HG03442 (cell line): ENCODE measurements around the gene CDK5RAP3.
"Not testable (repeated sequence)": the region's sequence is repeated elsewhere in the genome, so short reads cannot be mapped to it uniquely, and the experiment has no call there.

ENCODE experiments used
- ATAC-seq: cut with Tn5 transposase; IDR thresholded peaks from one replicate; pipeline ENCODE4 v1.9.1; 2021; ENCODE audit warnings: mild to moderate bottlenecking, moderate library complexity; ENCODE audit not compliant: unreplicated experiment

Gene CDK5RAP3

GRCh38 chr17:47973541-47973940, 2.6 kb downstream of the CDK5RAP3 start:
- no peak for ATAC-seq

DNA sequence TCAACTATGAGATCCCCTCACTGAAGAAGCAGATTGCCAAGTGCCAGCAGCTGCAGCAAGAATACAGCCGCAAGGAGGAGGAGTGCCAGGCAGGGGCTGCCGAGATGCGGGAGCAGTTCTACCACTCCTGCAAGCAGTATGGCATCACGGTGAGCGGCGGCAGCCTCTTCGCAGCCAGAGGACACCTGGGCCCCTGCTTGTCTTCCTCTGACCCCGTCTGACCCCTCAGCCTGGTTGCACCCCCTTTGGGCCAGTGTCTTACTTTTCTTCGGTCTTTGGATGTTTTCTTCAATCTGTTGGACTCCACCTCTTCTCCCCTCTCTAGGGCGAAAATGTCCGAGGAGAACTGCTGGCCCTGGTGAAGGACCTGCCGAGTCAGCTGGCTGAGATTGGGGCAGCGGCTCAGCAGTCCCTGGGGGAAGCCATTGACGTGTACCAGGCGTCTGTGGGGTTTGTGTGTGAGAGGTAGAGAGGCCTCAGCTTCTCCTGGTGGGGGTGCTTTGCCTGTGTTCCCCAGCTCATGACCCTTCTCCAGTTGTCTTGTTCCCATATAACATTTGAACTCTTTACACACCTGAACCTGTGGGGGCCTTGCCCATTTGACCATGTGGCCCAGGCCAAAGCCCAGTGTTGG, 4.4 kb downstream of the CDK5RAP3 start:
- no peak for ATAC-seq

GRCh38 chr17:47975823-47976205, 4.9 kb downstream of the CDK5RAP3 start:
- no peak for ATAC-seq

GRCh38 chr17:47978324-47978723, 7.4 kb downstream of the CDK5RAP3 start:
- ATAC-seq, result no peak

- ATAC-seq, result no peak
Observed at GRCh38 chr17:47980541-47980940, 9.6 kb downstream of the CDK5RAP3 start.

DNA sequence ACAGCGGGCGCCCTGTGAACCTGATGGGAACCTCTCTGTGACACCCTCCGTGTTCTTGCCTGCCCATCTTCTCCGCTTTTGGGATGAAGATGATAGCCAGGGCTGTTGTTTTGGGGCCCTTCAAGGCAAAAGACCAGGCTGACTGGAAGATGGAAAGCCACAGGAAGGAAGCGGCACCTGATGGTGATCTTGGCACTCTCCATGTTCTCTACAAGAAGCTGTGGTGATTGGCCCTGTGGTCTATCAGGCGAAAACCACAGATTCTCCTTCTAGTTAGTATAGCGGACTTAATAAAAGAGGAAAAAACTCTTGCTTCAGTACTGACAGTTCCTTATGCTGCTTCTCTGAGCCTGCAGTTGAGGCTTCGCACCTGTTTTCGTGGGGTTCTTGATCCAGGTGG, 10.5 kb downstream of the CDK5RAP3 start:
- no peak for ATAC-seq

DNA sequence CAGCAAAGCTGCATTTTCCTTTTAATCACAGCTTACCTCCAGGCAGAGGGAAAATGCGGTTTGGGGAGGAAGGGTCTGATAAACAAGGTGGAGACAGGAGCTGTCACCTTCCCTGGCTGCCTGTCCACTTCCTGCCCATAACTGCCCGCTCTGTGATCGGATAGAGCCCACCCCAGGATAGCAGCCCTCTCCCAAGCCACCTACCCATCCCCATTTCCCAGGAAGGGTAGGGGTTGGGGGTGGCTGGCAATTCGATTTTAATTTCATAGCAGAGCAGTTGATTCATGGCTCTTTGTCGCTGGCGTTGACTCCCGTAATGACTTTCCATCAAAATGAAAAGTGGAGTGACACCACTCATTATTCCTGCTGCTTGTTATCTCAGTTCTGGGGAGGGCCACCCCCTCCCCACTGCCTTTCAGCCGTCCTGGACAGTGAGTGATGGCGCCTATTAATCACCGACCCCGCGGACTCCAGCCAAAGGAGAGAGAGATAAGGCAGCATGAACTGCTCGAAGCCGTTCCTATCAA, 11.2 kb downstream of the CDK5RAP3 start:
- no peak for ATAC-seq

GRCh38 chr17:47982645-47983390, 11.9 kb downstream of the CDK5RAP3 start:
- ATAC-seq, result no peak

DNA sequence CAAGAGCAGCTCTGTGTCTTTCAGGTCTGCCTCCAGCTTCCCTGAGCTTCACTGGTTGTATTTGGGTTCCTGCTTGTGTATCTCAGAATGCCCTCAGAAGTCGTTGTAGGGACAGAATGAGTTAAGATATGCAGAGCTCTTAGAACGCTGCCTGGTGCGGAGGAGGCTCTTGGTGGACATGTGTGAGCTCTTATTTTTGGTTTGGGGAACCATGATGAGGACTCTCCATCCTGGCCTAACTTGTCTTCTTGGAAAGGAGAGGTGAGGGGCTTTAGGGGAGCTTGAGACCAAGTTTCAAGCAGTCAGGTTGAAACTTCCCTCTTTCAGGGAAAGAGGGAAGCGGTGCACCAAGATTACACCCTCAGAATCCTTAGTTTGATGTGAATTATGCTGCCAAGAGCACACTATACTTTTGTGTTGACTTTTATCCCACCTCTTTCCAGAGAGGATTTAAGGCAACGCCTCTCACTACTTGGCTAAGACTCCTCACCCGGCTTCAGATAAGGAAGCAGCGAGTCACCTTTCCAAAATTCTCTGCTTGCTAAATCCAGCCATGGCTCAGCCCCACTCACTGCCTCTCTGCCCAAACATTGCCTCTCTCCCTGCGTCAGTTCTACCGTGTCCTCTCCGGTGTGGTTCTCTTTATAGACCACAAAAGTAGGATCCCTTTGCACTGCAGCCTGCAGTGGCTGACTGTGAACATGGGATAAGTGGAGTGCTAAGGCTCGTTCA, 12.7 kb downstream of the CDK5RAP3 start:
- no peak for ATAC-seq

- ATAC-seq, result no peak
Observed at GRCh38 chr17:47986520-47986919, 15.6 kb downstream of the CDK5RAP3 start.

- no peak for ATAC-seq
Observed at GRCh38 chr17:47987240-47987835, 16.4 kb downstream of the CDK5RAP3 start.

GRCh38 chr17:47988445-47988844, 17.5 kb downstream of the CDK5RAP3 start:
- not testable (repeated sequence) for ATAC-seq

DNA sequence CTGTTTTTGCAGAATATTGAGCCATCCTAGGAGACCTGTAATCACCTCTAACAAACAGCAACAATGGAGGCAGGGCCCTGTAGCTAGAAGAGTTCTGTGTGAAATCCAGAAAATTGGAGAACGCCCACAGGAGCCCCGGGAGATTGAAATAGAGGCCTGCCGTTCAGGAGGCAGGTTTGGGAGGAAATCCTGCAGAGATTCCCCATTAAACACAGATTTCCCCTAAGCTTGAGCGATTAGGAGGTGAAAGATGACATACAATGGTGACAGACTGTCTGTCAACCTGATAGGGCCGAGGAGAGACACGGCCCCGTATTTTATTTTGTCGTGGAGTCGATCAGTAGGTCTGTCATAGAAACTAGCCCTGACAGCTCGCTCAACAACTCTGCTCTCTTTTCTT, 18.2 kb downstream of the CDK5RAP3 start:
- ATAC-seq, result no peak

DNA sequence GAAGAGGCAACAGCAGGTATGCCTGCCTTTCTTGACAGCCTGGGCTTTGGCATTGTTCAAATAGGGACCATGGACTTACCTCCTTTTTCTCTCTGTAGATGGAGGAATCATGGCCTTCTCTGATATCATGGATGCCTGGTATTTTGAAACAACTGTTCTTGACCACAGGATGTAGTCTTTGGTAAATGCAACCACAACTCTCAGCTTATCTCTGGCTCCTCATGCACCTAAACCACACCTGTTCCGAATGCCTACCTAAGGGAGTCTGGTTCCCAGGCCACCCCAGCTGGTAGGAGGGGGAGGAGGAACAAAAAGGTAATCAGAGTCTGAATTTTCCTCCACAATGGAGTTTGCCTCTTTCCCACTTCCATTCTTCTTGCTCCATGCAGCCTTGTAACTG, 18.8 kb downstream of the CDK5RAP3 start:
- ATAC-seq, result no peak

DNA sequence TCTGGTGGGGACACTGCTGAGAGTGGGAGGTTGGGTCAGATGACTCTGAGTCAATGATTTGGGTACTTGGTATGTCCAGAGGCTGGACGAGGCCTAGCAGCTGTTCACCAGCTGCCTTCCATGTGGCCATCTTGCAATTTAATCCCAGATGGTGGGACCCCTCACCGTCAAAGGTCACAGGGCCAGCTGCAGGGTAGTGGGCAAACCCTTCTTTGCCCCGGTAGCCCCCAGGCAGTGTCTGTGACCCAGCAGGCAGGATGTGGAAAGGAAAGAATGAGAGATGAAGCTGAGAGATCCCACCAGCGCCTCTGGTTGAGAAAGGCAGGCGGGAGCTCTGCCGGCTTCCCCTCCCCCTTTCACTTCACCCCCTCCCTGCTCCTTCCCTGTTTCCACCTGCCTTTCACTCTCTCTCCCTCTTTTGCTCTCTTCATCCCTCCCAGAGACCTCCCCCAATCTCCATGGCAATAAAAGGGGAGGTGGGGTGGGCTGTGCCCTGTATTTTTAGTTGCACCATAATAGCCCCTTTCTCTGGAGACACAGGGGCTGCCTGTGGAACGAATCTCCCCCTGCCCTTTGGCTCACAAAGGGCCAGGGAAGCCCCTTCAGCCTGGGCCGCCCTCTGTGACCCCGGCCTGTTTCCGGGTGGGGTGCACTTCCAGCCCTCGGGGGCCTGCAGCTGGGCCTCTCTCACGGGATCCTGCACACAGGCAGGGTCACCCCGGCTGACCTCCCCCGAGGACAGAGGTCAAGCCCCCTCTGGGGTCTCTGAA, 20.2 kb downstream of the CDK5RAP3 start:
- no peak for ATAC-seq

- no peak for ATAC-seq
Observed at GRCh38 chr17:47992216-47992615, 21.3 kb downstream of the CDK5RAP3 start.

DNA sequence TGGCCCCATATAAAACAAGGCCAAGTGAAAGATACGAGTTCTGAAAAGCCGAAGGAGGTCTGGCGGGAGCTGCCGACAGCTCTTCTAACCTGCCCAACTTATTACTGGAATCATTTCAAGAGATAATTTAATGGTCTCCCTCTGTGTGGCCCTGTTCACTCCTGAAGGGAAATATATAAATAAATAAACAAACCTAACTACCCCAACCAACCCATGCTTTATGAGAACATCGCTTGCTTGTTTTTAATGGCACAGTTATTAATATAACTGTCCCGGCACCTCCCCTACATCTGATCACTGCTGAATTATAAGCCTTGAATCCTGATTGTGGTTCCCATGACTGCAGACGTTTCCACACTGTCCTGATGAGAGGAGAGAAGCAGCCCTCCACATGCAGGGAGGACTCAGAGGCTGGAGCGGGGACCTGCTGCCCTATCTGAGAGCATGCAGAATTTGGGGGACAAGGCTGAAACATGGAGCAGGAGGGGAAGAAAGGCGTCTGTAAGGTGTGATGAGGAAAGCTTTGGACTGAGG, 22.2 kb downstream of the CDK5RAP3 start:
- no peak for ATAC-seq

DNA sequence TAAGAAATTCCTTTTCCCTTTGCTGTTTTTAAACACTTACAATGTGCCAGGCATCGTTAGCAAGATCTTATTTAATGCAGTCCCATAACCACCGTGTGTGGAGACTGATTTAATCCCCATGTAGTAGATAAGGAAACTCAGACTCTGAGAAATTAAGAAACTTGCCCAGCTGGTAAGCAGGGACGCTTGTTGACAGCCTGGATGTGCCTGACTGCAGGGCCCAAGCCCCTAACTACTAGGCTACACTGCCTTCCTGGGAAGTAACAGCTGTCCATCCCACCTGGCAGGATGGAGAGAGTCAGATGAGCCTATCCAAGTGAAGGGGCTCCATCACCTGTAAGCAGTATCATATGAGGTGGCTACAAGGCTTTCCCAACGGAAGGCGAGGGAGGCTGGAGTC, 23.1 kb downstream of the CDK5RAP3 start:
- no peak for ATAC-seq

DNA sequence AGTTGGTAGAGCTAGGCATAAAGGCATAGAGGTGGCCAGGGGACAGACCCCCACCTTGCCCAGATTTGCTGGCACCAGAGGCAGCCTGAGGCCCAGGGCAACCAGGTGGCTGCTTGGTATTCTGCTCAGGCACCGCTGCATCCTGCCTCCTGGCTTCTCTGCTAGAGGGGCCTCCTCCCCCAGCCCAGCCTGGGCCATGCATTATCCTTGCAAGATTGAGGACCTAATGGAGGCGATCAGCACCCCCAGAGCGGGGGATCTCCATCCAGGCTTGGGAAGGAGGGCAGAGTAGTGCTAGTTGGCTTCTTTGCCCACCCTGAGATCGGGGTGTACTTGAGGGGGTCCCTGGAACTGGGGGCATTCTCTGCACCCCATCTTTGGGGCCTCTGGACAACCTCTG, 23.8 kb downstream of the CDK5RAP3 start:
- no peak for ATAC-seq

DNA sequence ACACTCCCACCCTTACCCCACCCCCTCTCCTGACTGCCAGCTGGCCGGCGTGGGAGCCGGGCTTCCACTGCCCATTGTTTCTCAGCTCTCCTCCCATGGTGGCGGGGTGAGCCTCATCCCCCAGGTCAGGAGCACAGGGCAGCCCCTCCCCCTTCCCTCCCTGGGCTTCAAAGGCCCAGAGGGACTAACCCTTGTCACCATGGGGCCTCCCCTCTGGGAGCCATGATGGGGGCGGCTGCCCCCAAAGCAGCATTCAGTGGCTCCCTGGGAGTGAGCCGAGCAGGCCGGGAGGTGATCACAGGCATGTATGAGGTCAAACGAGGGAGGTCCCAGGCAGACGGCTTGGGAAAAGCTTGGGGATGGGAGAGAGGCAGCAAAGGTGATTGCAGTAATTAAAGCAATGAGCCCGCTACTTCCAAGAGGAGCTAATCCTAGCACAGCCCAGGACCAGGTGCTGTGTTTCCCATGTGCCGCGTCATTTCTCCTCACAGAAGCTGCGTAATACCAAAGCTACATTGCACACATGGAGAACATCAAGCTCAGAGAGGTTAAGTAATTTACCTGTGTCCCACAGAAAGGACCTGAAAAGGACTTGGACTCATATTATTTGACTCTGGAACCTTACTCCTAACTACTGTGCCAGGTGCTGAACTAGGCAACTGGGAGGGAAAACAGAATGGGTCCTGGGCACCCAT, 24.5 kb downstream of the CDK5RAP3 start:
- ATAC-seq, result no peak
